NCI-H82 treated with DMSO at 0.1 percent for 48 hours (cell line): ENCODE measurements around the gene IGSF3.
A peak's percentile ranks its signal among the peaks of the same experiment; 100 is the strongest.

Experiments used
- DNase-seq: peaks from one replicate; lab custom pipeline; 2025; ENCODE audit not compliant: unreplicated experiment; lab: John Stamatoyannopoulos, UW

Gene IGSF3

GRCh38 chr1:116667575-116668105 lies at the start of gene IGSF3:
TSS of gene IGSF3 (minus strand) at chr1:116667733. CDS start at chr1:116666326, 1,407 bp downstream.
- peak; percentile 42 for DNase-seq

- no peak for DNase-seq
Observed at GRCh38 chr1:116717318-116717717, 49.8 kb upstream of the IGSF3 start.

- no peak for DNase-seq
Observed at GRCh38 chr1:116716391-116716790, 48.9 kb upstream of the IGSF3 start.

GRCh38 chr1:116713474-116713873 lies 45.9 kb upstream of the IGSF3 start:
- no peak for DNase-seq

- DNase-seq, result no peak
Observed at GRCh38 chr1:116712510-116712909, 45.0 kb upstream of the IGSF3 start.

- no peak for DNase-seq
Observed at GRCh38 chr1:116711263-116711840, 43.8 kb upstream of the IGSF3 start.

- no peak for DNase-seq
Observed at GRCh38 chr1:116710420-116711262, 43.1 kb upstream of the IGSF3 start.

GRCh38 chr1:116709666-116710167 lies 42.2 kb upstream of the IGSF3 start:
- DNase-seq, result no peak

GRCh38 chr1:116708255-116708900 lies 40.8 kb upstream of the IGSF3 start:
- no peak for DNase-seq

GRCh38 chr1:116706841-116707240 lies 39.3 kb upstream of the IGSF3 start:
- no peak for DNase-seq

GRCh38 chr1:116706123-116706522 lies 38.6 kb upstream of the IGSF3 start:
- no peak for DNase-seq

GRCh38 chr1:116704278-116704677 lies 36.7 kb upstream of the IGSF3 start:
- no peak for DNase-seq

GRCh38 chr1:116699605-116700004 lies 32.1 kb upstream of the IGSF3 start:
- DNase-seq, result peak; percentile 7

GRCh38 chr1:116698244-116698595 lies 30.7 kb upstream of the IGSF3 start:
- DNase-seq, result no peak

GRCh38 chr1:116697548-116698243 lies 30.2 kb upstream of the IGSF3 start:
- DNase-seq, result no peak

- DNase-seq, result no peak
Observed at GRCh38 chr1:116694524-116694923, 27.0 kb upstream of the IGSF3 start.

GRCh38 chr1:116693759-116694480 lies 26.4 kb upstream of the IGSF3 start:
- DNase-seq, result no peak

GRCh38 chr1:116692879-116693278 lies 25.3 kb upstream of the IGSF3 start:
- no peak for DNase-seq

- no peak for DNase-seq
Observed at GRCh38 chr1:116690849-116691406, 23.4 kb upstream of the IGSF3 start.

- no peak for DNase-seq
Observed at GRCh38 chr1:116690396-116690848, 22.9 kb upstream of the IGSF3 start.
